HCT116 (cell line): ENCODE results near the gene CASZ1. TPM values are rescaled to one million over a fixed set of nuclear protein-coding genes. Genes with fewer than 3 reads are reported as not detected.

Experiments
- ATAC-seq: fragments of 200-7000 bp; cut with Tn5 transposase; 2 replicates; pipeline ENCODE4 v1.9.1; 2020; ENCODE audit warnings: mild to moderate bottlenecking, moderate library complexity
- BruUV-seq: library from RNA; stranded (reverse); fragments of 400-500 nt; replicated peaks from 2 replicates; lab custom pipeline; 2021; lab: Mats Ljungman, UMichigan
- CTCF ChIA-PET: fragments of 300-600 bp; sonication (Branson Sonifier 250); formaldehyde crosslinking; loops from one replicate; lab custom pipeline; 2021; ENCODE audit warnings: antibody characterized with exemption; lab: Charles Lee
- POLR2A ChIA-PET: fragments of 300-600, 350-600 bp; sonication (Branson Sonifier 250); formaldehyde crosslinking; loops from one replicate; lab custom pipeline; 2021; ENCODE audit warnings: antibody characterized with exemption; lab: Charles Lee
- RAD21 ChIA-PET, 2 experiments: fragments of 300-600 bp; sonication (Branson Sonifier 250); formaldehyde crosslinking; loops; one replicate each; lab custom pipeline; 2023; ENCODE audit warnings: low total read pairs in 2 of 2; ENCODE audit not compliant: uncharacterized antibody in 2 of 2, unreplicated experiment in 2 of 2, low non-redundant PET in 1 of 2; lab: Charles Lee
- DNase-seq: peaks from one replicate; pipeline ENCODE4 v3.0.0-alpha.2; 2010; ENCODE audit warnings: low read depth, low spot score
- H2AFZ ChIP-seq: fragments of 200-600 bp; shearing (Covaris generic), sonication (generic); 2 replicates; pipeline ENCODE4 v1.6.1; 2017; ENCODE audit warnings: low read depth, mixed run types, mixed read lengths, antibody characterized with exemption, low read length; ENCODE audit not compliant: poor library complexity, severe bottlenecking
- H3K27ac ChIP-seq: 2 replicates; pipeline ENCODE4 v1.5.1; 2012; ENCODE audit warnings: low read depth, low read length
- H3K27me3 ChIP-seq: fragments of 200-600 bp; sonication (generic); 2 replicates; pipeline ENCODE4 v1.6.1; 2016; ENCODE audit warnings: mixed run types, low read length, mixed read lengths; ENCODE audit not compliant: insufficient read depth
- H3K36me3 ChIP-seq, 2 experiments: fragments of 200-500 bp in 1 of 2; fragments of 200-600 bp in 1 of 2; sonication (Bioruptor generic) in 1 of 2; sonication (generic) in 1 of 2; 2 replicates each; pipeline versions ENCODE4 v1.5.1 to v1.6.1; 2014 to 2016; ENCODE audit warnings: low read length in 2 of 2, inconsistent platforms in 1 of 2, mixed read lengths in 1 of 2, mixed run types in 1 of 2; ENCODE audit not compliant: insufficient read depth in 2 of 2, control insufficient read depth in 1 of 2
- H3K4me1 ChIP-seq, 2 experiments: fragments of 200-600 bp in 1 of 2; sonication (generic) in 1 of 2; 2 replicates each; pipeline versions ENCODE4 v1.5.1 to v1.6.1; 2012 to 2017; ENCODE audit warnings: low read length in 2 of 2, inconsistent platforms in 1 of 2, mild to moderate bottlenecking in 1 of 2, mixed read lengths in 1 of 2, mixed run types in 1 of 2, moderate library complexity in 1 of 2; ENCODE audit not compliant: insufficient read depth in 2 of 2, control insufficient read depth in 1 of 2
- H3K4me2 ChIP-seq: fragments of 200-600 bp; sonication (generic); 2 replicates; pipeline ENCODE4 v1.6.1; 2017; ENCODE audit warnings: mixed run types, low read length, mixed read lengths
- H3K4me3 ChIP-seq, 2 experiments: fragments of 200-600 bp in 1 of 2; sonication (generic) in 1 of 2; replicated peaks in 1 of 2; 2 replicates each; pipeline ENCODE4 v1.5.1; 2011 to 2016; ENCODE audit warnings: low read length in 2 of 2, control low read depth in 1 of 2, low read depth in 1 of 2, mild to moderate bottlenecking in 1 of 2, mixed read lengths in 1 of 2, mixed run types in 1 of 2
- H3K79me2 ChIP-seq: fragments of 200-600 bp; sonication (generic); 2 replicates; pipeline ENCODE4 v1.6.1; 2017; ENCODE audit warnings: mild to moderate bottlenecking, mixed run types, low read length, moderate library complexity, mixed read lengths; ENCODE audit not compliant: insufficient read depth
- H3K9ac ChIP-seq: fragments of 200-600 bp; sonication (generic); 2 replicates; pipeline ENCODE4 v1.6.1; 2016; ENCODE audit warnings: low read length, mixed read lengths
- H3K9me2 ChIP-seq: fragments of 200-600 bp; sonication (generic), shearing (Covaris generic); 2 replicates; pipeline ENCODE4 v1.6.1; 2017; ENCODE audit warnings: mixed run types, mild to moderate bottlenecking, moderate library complexity; ENCODE audit not compliant: insufficient read depth
- H3K9me3 ChIP-seq, 2 experiments: fragments of 200-500 bp in 1 of 2; fragments of 200-600 bp in 1 of 2; sonication (Bioruptor generic) in 1 of 2; sonication (generic) in 1 of 2; 2 replicates each; pipeline ENCODE4 v1.6.1; 2014 to 2017; ENCODE audit warnings: low read length in 2 of 2, mixed read lengths in 2 of 2, inconsistent platforms in 1 of 2, low read depth in 1 of 2, mild to moderate bottlenecking in 1 of 2, mixed run types in 1 of 2, moderate library complexity in 1 of 2; ENCODE audit not compliant: control insufficient read depth in 1 of 2, insufficient read depth in 1 of 2
- H4K20me1 ChIP-seq: fragments of 200-600 bp; sonication (generic), shearing (Covaris generic); 2 replicates; pipeline ENCODE4 v1.6.1; 2017; ENCODE audit warnings: mixed run types, mild to moderate bottlenecking, moderate library complexity; ENCODE audit not compliant: insufficient read depth
- CBX3 ChIP-seq: IDR thresholded peaks from 2 replicates; pipeline ENCODE4 v1.6.1; 2012; ENCODE audit warnings: low read depth
- CEBPB ChIP-seq: IDR thresholded peaks from 2 replicates; pipeline ENCODE4 v1.6.1; 2012; ENCODE audit warnings: low read depth
- EGR1 ChIP-seq: IDR thresholded peaks from 2 replicates; pipeline ENCODE4 v1.6.1; 2012; ENCODE audit warnings: low read depth
- ELF1 ChIP-seq: IDR thresholded peaks from 2 replicates; pipeline ENCODE4 v1.6.1; 2012; ENCODE audit warnings: low read depth, borderline replicate concordance
- FOSL1 ChIP-seq: IDR thresholded peaks from 2 replicates; pipeline ENCODE4 v1.6.1; 2012; ENCODE audit warnings: low read depth
- POLR2A ChIP-seq: IDR thresholded peaks from 2 replicates; pipeline ENCODE4 v1.7.0; 2011; ENCODE audit warnings: borderline replicate concordance; ENCODE audit not compliant: insufficient read depth, insufficient read length; ENCODE audit errors: extremely low read depth
- RAD21 ChIP-seq: IDR thresholded peaks from 2 replicates; pipeline ENCODE4 v1.6.1; 2012; ENCODE audit warnings: low read depth, mild to moderate bottlenecking
- SIN3A ChIP-seq: IDR thresholded peaks from 2 replicates; pipeline ENCODE4 v1.6.1; 2012; ENCODE audit warnings: low read depth
- SP1 ChIP-seq: IDR thresholded peaks from 2 replicates; pipeline ENCODE4 v1.6.1; 2012; ENCODE audit warnings: low read depth
- SRF ChIP-seq: IDR thresholded peaks from 2 replicates; pipeline ENCODE4 v1.6.1; 2012; ENCODE audit warnings: low read depth
- TCF7L2 ChIP-seq: IDR thresholded peaks from 2 replicates; pipeline ENCODE4 v1.7.0; 2011; ENCODE audit warnings: borderline replicate concordance, inconsistent platforms; ENCODE audit not compliant: insufficient read depth, insufficient read length; ENCODE audit errors: extremely low read depth
- YY1 ChIP-seq: IDR thresholded peaks from 2 replicates; pipeline ENCODE4 v1.6.1; 2011; ENCODE audit warnings: low read length, low read depth, moderate library complexity, mild to moderate bottlenecking; ENCODE audit not compliant: insufficient replicate concordance; ENCODE audit errors: extremely low read depth
- intact Hi-C: fragments of 100-400 bp; cut with micrococcal nuclease; formaldehyde crosslinking; loops from 2 replicates; pipeline ENCODE4 v1.10.0; 2022
- total RNA-seq: library from RNA; stranded (reverse); gene quantifications from one replicate; pipeline ENCODE4 v1.2.1, GENCODE V29; 2021; ENCODE audit not compliant: unreplicated experiment
- TF ChIP-seq, protein P1 (sequence below): IDR thresholded peaks from 2 replicates; pipeline ENCODE4 v1.6.1; 2012
- TF ChIP-seq, protein P2 (sequence below): IDR thresholded peaks from 2 replicates; pipeline ENCODE4 v1.6.1; 2012
- TF ChIP-seq, protein P3 (sequence below): IDR thresholded peaks from 2 replicates; pipeline ENCODE4 v1.6.1; 2011; ENCODE audit warnings: mild to moderate bottlenecking, low read length, moderate library complexity; ENCODE audit not compliant: insufficient replicate concordance; ENCODE audit errors: extremely low read depth
- TF ChIP-seq, protein P4 (sequence below), 3 experiments: fragments of 200-600 bp in 1 of 3; sonication (generic) in 1 of 3; IDR thresholded peaks in 2 of 3; conservative IDR thresholded peaks in 1 of 3; 2 replicates each; pipeline ENCODE4 v1.5.1; 2012 to 2017; ENCODE audit warnings: low read depth in 2 of 3, low read length in 2 of 3, antibody characterized with exemption in 1 of 3, borderline replicate concordance in 1 of 3, control low read depth in 1 of 3, mild to moderate bottlenecking in 1 of 3, mixed read lengths in 1 of 3, mixed run types in 1 of 3, moderate library complexity in 1 of 3; ENCODE audit not compliant: insufficient read depth in 1 of 3
- TF ChIP-seq, protein P5 (sequence below): IDR thresholded peaks from 2 replicates; pipeline ENCODE4 v1.6.1; 2012; ENCODE audit warnings: low read depth

The CASZ1 gene
- total RNA-seq, 1 experiment from 2014 or later: 7.7 TPM

DNA sequence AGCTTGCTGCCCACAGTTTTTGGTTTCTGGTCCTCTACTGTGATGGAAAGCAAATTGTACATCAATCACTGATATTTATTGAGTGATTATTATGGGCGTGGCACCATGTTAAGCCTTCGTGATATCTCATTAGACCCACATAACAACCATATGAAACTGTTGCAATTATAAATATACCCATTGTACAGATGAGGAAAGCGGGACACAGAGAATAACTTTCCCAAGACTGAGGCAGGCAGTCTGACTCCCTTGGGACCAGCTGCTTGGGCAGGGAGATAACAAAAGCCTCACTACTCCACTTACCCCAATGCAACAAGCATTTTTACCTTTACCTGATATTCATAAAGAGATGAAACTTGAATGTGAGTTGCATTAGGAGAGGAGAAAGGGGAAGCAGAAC is 4.3 kb upstream of the CASZ1 start:
- Histone ChIP-seq H3K27ac (no peak overlapping the region), H4K20me1 (no peaks in the 10 kb centered on the region), H2AFZ (no peak overlapping the region), H3K4me1 (peaks cover 9 to 24% of the 10 kb centered on the region in 2 experiments), H3K9me3 (no peaks in the 10 kb centered on the region), H3K79me2 (no peaks in the 10 kb centered on the region), H3K36me3 (no peaks in the 10 kb centered on the region), H3K4me3 (no peak overlapping the region), H3K9ac (no peak overlapping the region), H3K27me3 (no peaks in the 10 kb centered on the region), H3K4me2 (no peak overlapping the region), H3K9me2 (no peaks in the 10 kb centered on the region)
- ChIA-PET POLR2A (no interaction called here), RAD21 (no interaction called here), CTCF (no interaction called here)
- no TSS peak for BruUV-seq
- intact Hi-C loops: loop anchor here (5.0 kb wide), 1 partner anchor 108 kb away; no protein-coding TSS in a partner anchor
- ATAC-seq (no peak), DNase-seq (no peak)
- TF ChIP-seq, protein P1, sequence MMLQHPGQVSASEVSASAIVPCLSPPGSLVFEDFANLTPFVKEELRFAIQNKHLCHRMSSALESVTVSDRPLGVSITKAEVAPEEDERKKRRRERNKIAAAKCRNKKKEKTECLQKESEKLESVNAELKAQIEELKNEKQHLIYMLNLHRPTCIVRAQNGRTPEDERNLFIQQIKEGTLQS: no peak
- TF ChIP-seq SRF: no peak
- TF ChIP-seq EGR1: no peak
- no peak for TF ChIP-seq FOSL1
- no peak for TF ChIP-seq TCF7L2
- TF ChIP-seq, protein P2, sequence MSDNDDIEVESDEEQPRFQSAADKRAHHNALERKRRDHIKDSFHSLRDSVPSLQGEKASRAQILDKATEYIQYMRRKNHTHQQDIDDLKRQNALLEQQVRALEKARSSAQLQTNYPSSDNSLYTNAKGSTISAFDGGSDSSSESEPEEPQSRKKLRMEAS: no peak
- TF ChIP-seq YY1: no peak
- TF ChIP-seq, protein P3, sequence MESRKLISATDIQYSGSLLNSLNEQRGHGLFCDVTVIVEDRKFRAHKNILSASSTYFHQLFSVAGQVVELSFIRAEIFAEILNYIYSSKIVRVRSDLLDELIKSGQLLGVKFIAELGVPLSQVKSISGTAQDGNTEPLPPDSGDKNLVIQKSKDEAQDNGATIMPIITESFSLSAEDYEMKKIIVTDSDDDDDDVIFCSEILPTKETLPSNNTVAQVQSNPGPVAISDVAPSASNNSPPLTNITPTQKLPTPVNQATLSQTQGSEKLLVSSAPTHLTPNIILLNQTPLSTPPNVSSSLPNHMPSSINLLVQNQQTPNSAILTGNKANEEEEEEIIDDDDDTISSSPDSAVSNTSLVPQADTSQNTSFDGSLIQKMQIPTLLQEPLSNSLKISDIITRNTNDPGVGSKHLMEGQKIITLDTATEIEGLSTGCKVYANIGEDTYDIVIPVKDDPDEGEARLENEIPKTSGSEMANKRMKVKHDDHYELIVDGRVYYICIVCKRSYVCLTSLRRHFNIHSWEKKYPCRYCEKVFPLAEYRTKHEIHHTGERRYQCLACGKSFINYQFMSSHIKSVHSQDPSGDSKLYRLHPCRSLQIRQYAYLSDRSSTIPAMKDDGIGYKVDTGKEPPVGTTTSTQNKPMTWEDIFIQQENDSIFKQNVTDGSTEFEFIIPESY: no peak
- TF ChIP-seq POLR2A: no peak
- TF ChIP-seq, protein P4, sequence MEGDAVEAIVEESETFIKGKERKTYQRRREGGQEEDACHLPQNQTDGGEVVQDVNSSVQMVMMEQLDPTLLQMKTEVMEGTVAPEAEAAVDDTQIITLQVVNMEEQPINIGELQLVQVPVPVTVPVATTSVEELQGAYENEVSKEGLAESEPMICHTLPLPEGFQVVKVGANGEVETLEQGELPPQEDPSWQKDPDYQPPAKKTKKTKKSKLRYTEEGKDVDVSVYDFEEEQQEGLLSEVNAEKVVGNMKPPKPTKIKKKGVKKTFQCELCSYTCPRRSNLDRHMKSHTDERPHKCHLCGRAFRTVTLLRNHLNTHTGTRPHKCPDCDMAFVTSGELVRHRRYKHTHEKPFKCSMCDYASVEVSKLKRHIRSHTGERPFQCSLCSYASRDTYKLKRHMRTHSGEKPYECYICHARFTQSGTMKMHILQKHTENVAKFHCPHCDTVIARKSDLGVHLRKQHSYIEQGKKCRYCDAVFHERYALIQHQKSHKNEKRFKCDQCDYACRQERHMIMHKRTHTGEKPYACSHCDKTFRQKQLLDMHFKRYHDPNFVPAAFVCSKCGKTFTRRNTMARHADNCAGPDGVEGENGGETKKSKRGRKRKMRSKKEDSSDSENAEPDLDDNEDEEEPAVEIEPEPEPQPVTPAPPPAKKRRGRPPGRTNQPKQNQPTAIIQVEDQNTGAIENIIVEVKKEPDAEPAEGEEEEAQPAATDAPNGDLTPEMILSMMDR (IDR thresholded peaks at IDR 0.05 in 2 of 3, conservative IDR thresholded peaks at IDR 0.05 in 1 of 3; ENCODE audit: borderline replicate concordance in 1 of 3, insufficient read depth in 1 of 3, low read depth in 2 of 3, low read length in 2 of 3): no peak
- TF ChIP-seq, protein P5, sequence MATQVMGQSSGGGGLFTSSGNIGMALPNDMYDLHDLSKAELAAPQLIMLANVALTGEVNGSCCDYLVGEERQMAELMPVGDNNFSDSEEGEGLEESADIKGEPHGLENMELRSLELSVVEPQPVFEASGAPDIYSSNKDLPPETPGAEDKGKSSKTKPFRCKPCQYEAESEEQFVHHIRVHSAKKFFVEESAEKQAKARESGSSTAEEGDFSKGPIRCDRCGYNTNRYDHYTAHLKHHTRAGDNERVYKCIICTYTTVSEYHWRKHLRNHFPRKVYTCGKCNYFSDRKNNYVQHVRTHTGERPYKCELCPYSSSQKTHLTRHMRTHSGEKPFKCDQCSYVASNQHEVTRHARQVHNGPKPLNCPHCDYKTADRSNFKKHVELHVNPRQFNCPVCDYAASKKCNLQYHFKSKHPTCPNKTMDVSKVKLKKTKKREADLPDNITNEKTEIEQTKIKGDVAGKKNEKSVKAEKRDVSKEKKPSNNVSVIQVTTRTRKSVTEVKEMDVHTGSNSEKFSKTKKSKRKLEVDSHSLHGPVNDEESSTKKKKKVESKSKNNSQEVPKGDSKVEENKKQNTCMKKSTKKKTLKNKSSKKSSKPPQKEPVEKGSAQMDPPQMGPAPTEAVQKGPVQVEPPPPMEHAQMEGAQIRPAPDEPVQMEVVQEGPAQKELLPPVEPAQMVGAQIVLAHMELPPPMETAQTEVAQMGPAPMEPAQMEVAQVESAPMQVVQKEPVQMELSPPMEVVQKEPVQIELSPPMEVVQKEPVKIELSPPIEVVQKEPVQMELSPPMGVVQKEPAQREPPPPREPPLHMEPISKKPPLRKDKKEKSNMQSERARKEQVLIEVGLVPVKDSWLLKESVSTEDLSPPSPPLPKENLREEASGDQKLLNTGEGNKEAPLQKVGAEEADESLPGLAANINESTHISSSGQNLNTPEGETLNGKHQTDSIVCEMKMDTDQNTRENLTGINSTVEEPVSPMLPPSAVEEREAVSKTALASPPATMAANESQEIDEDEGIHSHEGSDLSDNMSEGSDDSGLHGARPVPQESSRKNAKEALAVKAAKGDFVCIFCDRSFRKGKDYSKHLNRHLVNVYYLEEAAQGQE: no peak
- TF ChIP-seq CEBPB: no peak
- no peak for TF ChIP-seq SIN3A
- TF ChIP-seq CBX3: no peak
- no peak for TF ChIP-seq ELF1
- TF ChIP-seq RAD21: no peak
- no peak for TF ChIP-seq SP1
